GM19395 (cell line): ENCODE results near the gene MAGEC1.
"Not testable (repeated sequence)": the region's sequence is repeated elsewhere in the genome, so short reads cannot be mapped to it uniquely, and the experiment has no call there.

Experiments
- ATAC-seq: cut with Tn5 transposase; IDR thresholded peaks from one replicate; pipeline ENCODE4 v1.9.1; 2021; ENCODE audit warnings: mild to moderate bottlenecking, moderate library complexity; ENCODE audit not compliant: unreplicated experiment

The MAGEC1 gene

GRCh38 chrX:141903400-141904155 lies at the start of gene MAGEC1:
Gene MAGEC1, plus strand, starts transcription at chrX:141903894. Its CDS starts 1,179 bp downstream, at chrX:141905073.
- no peak for ATAC-seq

GRCh38 chrX:141857479-141857878 lies 46.2 kb upstream of the MAGEC1 start:
- ATAC-seq: no peak

GRCh38 chrX:141879616-141880015 lies 24.1 kb upstream of the MAGEC1 start:
- no peak for ATAC-seq

- not testable (repeated sequence) for ATAC-seq
Observed at GRCh38 chrX:141888811-141889210, 14.9 kb upstream of the MAGEC1 start.

GRCh38 chrX:141894733-141895132 lies 9.0 kb upstream of the MAGEC1 start:
- no peak for ATAC-seq

- ATAC-seq: no peak
Observed at GRCh38 chrX:141897690-141898089, 6.0 kb upstream of the MAGEC1 start.

GRCh38 chrX:141902366-141902765 lies 1.3 kb upstream of the MAGEC1 start:
- no peak for ATAC-seq

- no peak for ATAC-seq
Observed at GRCh38 chrX:141904262-141904661, 568 bp downstream of the MAGEC1 start.

GRCh38 chrX:141917801-141918200 lies 14.1 kb downstream of the MAGEC1 start:
- ATAC-seq: no peak

GRCh38 chrX:141924293-141924692 lies 20.6 kb downstream of the MAGEC1 start:
- ATAC-seq: no peak

- no peak for ATAC-seq
Observed at GRCh38 chrX:141928432-141928831, 24.7 kb downstream of the MAGEC1 start.

- ATAC-seq: no peak
Observed at GRCh38 chrX:141934059-141934641, 30.5 kb downstream of the MAGEC1 start.

GRCh38 chrX:141935645-141936044 lies 32.0 kb downstream of the MAGEC1 start:
- no peak for ATAC-seq

- no peak for ATAC-seq
Observed at GRCh38 chrX:141936080-141936479, 32.4 kb downstream of the MAGEC1 start.

- ATAC-seq: no peak
Observed at GRCh38 chrX:141941234-141941633, 37.5 kb downstream of the MAGEC1 start.

GRCh38 chrX:141945426-141945825 lies 41.7 kb downstream of the MAGEC1 start:
- ATAC-seq: no peak

GRCh38 chrX:141947350-141947749 lies 43.7 kb downstream of the MAGEC1 start:
- ATAC-seq: no peak

GRCh38 chrX:141952603-141953002 lies 48.9 kb downstream of the MAGEC1 start:
- ATAC-seq: no peak

GRCh38 chrX:141958675-141959074 lies 55.0 kb downstream of the MAGEC1 start:
- ATAC-seq: no peak
